ENCODE data around the gene ELFN1.

ELFN1 gene

GRCh38 chr7:1727812-1728570, 57.9 kb downstream of the ELFN1 start:
- DNase-seq (ENCODE audit: low spot score) = no peak
- no peak overlapping the region for H3K27ac ChIP-seq
- TF ChIP-seq CTCF (conservative IDR thresholded peaks at IDR 0.05; ENCODE audit: low read depth) = no peak
- ChIA-PET POLR2A (ENCODE audit: low non-redundant PET) (no interaction called here), CTCF (no interaction called here)

GRCh38 chr7:1729183-1729582, 59.1 kb downstream of the ELFN1 start:
- TF ChIP-seq CTCF (conservative IDR thresholded peaks at IDR 0.05; ENCODE audit: low read depth) = no peak
- CTCF ChIA-PET = no interaction called here
- no peak overlapping the region for H3K27ac ChIP-seq
- DNase-seq (ENCODE audit: low spot score) = no peak
- POLR2A ChIA-PET (ENCODE audit: low non-redundant PET) = no interaction called here

- TF ChIP-seq CTCF (conservative IDR thresholded peaks at IDR 0.05; ENCODE audit: low read depth) = no peak
- H3K27ac ChIP-seq = no peak overlapping the region
- ChIA-PET CTCF (interaction anchor here (0.6 kb wide), 1 partner anchor 739 kb away, joined by 3 read pairs; no protein-coding TSS in a partner anchor), POLR2A (ENCODE audit: low non-redundant PET) (no interaction called here)
- DNase-seq (ENCODE audit: low spot score) = no peak
Measured at GRCh38 chr7:1729773-1730172, 59.7 kb downstream of the ELFN1 start.

GRCh38 chr7:1732072-1732471, 62.0 kb downstream of the ELFN1 start:
- POLR2A ChIA-PET (ENCODE audit: low non-redundant PET) = no interaction called here

GRCh38 chr7:1732645-1733044, 62.6 kb downstream of the ELFN1 start:
- DNase-seq (ENCODE audit: low spot score) = no peak
- H3K27ac ChIP-seq = no peak overlapping the region
- TF ChIP-seq CTCF (conservative IDR thresholded peaks at IDR 0.05; ENCODE audit: low read depth) = no peak
- POLR2A ChIA-PET (ENCODE audit: low non-redundant PET) = no interaction called here
- CTCF ChIA-PET = interaction anchor here (0.7 kb wide), 1 partner anchor 1521 kb away, joined by 3 read pairs; no protein-coding TSS in a partner anchor

More at GRCh38 chr7:1732072-1732471, 62.0 kb downstream of the ELFN1 start:
- no peak overlapping the region for H3K27ac ChIP-seq
- TF ChIP-seq CTCF (conservative IDR thresholded peaks at IDR 0.05; ENCODE audit: low read depth) = no peak
- DNase-seq (ENCODE audit: low spot score) = no peak
- CTCF ChIA-PET = no interaction called here

GRCh38 chr7:1733206-1733907, 63.3 kb downstream of the ELFN1 start:
- DNase-seq (ENCODE audit: low spot score) = no peak
- no peak overlapping the region for H3K27ac ChIP-seq
- TF ChIP-seq CTCF (conservative IDR thresholded peaks at IDR 0.05; ENCODE audit: low read depth) = no peak
- ChIA-PET POLR2A (ENCODE audit: low non-redundant PET) (no interaction called here), CTCF (interaction anchor here (0.7 kb wide), 1 partner anchor 1520 kb away, joined by 3 read pairs; no protein-coding TSS in a partner anchor)

All from RWPE1 (cell line).